22Rv1 (cell line): ENCODE measurements around the gene PPM1M.

ENCODE experiments used
- H3K27ac ChIP-seq: fragments of 450-650 bp; 2 replicates; pipeline ENCODE4 v1.5.1; 2017
- ZFX ChIP-seq: fragments of 450-650 bp; IDR thresholded peaks from 2 replicates; pipeline ENCODE4 v1.6.1; 2017; ENCODE audit warnings: antibody characterized with exemption, borderline replicate concordance
- TF ChIP-seq, protein P1 (sequence below): fragments of 450-650 bp; IDR thresholded peaks from 2 replicates; pipeline ENCODE4 v1.5.1; 2017; ENCODE audit warnings: mild to moderate bottlenecking

Gene PPM1M

DNA sequence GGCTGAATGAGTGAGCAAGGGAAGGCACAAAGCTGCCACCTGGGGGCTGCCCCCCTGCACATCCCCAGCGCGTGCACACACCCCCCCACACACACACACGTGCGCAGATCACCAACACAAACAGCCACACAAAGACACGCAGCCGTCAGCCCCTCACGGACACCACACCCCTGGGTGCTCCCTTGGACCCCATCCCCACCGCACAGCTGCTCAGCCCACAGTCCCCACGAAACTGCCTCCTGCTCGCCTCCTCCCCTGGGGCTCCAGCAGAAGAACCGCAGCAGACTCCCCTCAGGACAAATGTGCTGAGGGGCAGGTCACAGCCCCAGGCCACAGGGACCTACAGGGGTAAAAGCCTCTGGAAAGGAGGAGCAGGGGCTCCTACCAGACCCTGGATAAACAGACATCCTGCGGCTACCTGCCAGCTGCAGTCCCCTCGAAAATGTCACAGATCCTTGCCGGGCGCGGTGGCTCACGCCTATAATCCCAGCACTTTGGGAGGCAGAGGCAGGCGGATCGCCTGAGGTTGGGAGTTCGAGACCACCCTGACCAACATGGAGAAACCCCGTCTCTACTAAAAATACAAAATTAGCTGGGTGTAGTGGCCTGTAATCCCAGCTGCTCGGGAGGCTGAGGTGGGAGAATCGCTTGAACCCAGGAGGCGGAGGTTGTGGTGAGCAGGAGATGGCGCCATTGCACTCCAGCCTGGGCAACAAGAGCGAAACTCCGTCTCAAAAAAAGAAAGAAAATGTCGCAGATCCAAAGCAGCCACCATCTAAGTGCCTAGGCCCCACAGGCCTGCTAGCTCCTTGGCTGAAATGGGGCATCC is 13.1 kb upstream of the PPM1M start:
- TF ChIP-seq ZFX, result no peak
- TF ChIP-seq, protein P1, sequence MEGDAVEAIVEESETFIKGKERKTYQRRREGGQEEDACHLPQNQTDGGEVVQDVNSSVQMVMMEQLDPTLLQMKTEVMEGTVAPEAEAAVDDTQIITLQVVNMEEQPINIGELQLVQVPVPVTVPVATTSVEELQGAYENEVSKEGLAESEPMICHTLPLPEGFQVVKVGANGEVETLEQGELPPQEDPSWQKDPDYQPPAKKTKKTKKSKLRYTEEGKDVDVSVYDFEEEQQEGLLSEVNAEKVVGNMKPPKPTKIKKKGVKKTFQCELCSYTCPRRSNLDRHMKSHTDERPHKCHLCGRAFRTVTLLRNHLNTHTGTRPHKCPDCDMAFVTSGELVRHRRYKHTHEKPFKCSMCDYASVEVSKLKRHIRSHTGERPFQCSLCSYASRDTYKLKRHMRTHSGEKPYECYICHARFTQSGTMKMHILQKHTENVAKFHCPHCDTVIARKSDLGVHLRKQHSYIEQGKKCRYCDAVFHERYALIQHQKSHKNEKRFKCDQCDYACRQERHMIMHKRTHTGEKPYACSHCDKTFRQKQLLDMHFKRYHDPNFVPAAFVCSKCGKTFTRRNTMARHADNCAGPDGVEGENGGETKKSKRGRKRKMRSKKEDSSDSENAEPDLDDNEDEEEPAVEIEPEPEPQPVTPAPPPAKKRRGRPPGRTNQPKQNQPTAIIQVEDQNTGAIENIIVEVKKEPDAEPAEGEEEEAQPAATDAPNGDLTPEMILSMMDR, result peak; percentile 57
- no peak overlapping the region for H3K27ac ChIP-seq

DNA sequence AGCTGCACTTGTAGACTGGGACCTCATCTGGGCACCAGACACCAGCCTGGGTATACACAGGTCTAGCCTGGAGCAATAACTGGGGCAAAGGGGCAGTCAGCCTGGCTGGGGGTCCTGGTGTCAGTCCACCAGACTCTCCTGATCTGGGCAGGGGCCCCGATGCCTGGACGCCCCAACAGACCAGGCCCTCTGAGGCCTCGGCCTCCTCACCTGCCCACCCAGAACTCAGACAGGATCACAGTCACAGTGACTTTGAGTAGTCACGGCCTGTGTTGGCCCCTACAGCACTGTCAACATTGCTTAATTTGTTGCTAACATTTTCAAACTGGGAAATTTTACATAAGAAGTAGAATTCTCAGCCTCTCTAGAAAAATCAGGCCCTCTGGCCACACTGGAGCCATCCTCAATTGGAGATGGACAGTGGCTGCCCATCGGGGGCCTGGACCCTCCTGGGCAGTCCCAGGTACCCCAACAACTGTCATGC is 12.4 kb upstream of the PPM1M start:
- no peak overlapping the region for H3K27ac ChIP-seq
- TF ChIP-seq, protein P1, result peak; percentile 13
- TF ChIP-seq ZFX, result no peak

DNA sequence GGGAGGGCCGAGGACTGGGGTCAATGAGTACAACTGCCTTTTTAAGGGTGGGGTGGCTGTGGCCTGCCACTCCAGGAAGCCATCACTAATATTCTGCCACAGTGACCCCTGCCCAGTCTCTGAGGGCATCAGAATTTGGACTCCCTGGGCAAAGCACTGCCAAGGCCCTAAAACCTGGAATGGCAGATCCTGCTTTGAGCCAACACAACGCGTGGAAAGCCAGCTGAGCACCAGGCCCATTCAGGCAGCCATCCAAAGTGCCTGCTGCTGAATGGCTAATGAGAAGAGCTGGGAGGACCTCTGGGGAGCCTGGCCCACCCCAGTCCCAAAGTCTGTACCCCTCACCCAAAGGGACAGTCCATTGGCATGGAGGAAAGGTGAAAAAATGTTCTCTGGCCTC is 11.6 kb upstream of the PPM1M start:
- TF ChIP-seq, protein P1, result no peak
- no peak for TF ChIP-seq ZFX

DNA sequence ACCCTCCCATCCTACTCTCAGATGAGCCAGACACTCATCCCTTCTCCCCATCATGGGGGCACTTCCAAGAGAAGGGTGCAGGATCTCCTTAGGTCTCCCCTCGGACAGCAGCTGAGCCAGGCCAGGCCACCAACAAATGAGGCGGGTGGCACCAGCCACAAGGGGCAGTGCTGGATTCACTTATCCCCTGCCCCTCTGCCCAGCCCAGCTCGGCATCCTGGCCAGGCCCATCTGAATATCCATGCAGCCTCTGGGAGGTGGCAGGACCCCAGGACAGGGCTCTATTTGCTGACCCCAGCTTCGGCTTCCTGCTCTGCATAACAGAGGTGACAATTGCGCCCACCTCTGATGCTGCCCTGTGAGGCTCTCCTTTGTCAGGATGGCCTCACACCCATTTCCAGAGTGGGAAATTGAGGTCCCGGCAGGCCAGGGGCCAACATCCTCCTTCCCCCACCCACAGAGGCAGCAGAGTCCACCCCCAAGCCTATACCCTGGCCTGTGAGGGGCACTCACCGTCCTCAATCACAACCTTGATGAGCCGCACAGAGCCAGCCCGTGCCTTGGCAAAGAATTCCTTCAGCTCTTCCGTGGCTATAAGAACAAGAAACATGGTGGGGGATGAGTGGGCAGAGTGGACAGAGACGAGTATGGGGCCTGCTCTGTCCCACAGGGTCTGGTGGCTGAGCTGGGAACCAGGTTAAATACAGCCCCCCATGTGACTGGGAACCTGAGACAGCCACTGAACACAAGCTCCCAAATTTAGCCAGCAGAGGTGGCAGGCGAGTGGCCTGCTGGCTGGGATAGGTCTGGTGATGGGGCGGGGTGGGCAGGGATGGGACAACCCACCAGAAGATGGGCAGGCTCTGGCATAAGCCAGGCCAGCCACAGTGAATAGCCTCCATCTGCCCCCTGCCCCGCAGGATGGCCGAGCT is 10.8 kb upstream of the PPM1M start:
- TF ChIP-seq, protein P1, result peak; percentile 20; the same call in 1 of the 2 replicates
- no peak for TF ChIP-seq ZFX
- H3K27ac ChIP-seq, result no peak overlapping the region

More for the DNA sequence above, 11.6 kb upstream of the PPM1M start:
- H3K27ac ChIP-seq, result no peak overlapping the region

DNA sequence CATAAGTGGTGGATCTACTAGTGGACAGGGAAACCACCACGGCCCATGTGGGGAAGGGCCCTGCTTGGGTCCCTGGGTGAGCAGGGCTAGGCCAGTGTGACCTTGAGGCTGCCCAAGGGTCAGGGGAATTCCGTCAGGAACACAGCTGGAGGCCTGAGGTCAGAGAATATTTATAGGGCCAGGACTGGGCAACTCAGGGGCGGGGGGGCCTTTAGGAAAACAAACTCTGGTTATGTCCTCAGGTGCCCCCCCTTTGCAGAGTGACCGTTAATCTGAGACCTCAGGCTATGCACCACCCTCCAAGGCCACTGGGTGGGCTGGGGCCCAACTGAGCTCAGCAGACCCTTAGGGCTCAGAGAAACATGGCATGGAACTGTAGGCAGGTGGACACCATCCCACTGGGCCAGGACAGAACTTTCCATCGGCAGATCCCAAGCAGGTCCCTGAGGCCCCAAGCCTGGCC is 9.1 kb upstream of the PPM1M start:
- H3K27ac ChIP-seq, result no peak overlapping the region
- TF ChIP-seq, protein P1, result no peak
- no peak for TF ChIP-seq ZFX

DNA sequence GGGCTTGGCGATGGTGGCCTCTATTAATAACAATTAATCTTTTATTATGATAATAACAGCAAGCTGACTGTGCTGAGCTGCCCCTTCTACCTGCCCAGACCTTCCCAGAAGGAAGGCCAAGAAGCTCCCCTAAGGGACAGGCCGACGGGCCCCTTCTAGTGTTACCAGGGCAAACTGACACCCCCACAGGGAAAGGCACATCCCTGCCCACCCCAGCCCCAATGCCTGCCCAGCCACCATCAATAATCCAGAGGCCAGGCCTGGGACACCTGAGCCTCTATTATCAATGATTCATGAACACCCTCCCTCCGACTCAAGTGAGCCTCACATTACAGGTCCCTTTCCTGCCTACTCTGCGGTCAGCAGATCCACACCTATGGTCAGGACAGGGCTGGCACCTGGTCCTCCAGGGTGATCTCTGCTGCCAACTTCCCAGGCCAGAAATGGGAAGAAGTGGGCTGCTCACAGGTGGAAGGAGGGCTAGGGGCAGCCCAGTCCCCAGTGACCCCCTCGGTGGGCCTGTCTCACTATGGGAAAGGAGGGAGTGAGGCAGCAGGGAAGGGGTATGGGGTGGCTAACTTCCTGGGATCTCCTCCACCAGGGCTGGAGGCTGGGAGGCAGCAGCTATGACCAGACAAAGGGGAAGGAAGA is 8.4 kb upstream of the PPM1M start:
- TF ChIP-seq, protein P1, result no peak
- TF ChIP-seq ZFX, result no peak
- H3K27ac ChIP-seq, result peak overlapping the region; percentile 79
